Measurements from ENCODE around the gene ARPP21. TPM values are rescaled to one million over a fixed set of nuclear protein-coding genes. Genes with fewer than 3 reads are reported as not detected.

ARPP21 gene
- total and polyA plus RNA-seq, 2 experiments from 2014 or later: not detected

DNA sequence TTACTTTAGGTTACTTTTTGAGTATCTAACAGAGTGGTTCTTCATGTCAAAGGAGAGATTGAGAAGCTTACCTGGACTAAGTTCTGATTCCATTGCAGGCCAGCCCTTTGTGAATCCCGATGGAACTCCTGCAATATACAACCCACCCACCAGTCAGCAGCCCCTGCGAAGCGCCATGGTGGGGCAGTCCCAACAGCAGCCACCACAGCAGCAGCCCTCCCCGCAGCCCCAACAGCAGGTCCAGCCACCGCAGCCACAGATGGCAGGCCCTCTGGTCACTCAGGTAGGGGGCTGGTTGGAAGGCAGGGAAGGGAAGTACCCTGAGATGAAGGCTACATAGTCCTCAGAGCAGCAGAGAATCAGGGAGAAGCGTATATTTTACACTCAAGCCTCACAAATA, 97.8 kb downstream of the ARPP21 start:
- Histone ChIP-seq H3K4me3 (no peak overlapping the region), H3F3A (ENCODE audit: insufficient read depth) (no peaks in the 10 kb centered on the region), H3K36me3 (ENCODE audit: low read depth) (no peaks in the 10 kb centered on the region), H3K9me2 (ENCODE audit: insufficient read depth) (no peaks in the 10 kb centered on the region), H3K27ac (no peak overlapping the region), H3K9ac (no peak overlapping the region), H3K27me3 (replicated peaks; ENCODE audit: insufficient read depth) (no peaks in the 10 kb centered on the region), H4K20me1 (ENCODE audit: insufficient read depth) (no peaks in the 10 kb centered on the region), H3K4me1 (ENCODE audit: insufficient read depth) (no peaks in the 10 kb centered on the region), H2AFZ (no peak overlapping the region), H3K79me2 (ENCODE audit: insufficient read depth) (no peaks in the 10 kb centered on the region), H3K9me3 (ENCODE audit: low read depth) (no peaks in the 10 kb centered on the region), H3K4me2 (ENCODE audit: unreplicated experiment) (no peak overlapping the region)
- in situ Hi-C loops (cut with MboI): no loop called here
- WGBS, 2 experiments (ENCODE audit: low coverage in 1 of 2, low lambda C conversion rate in 2 of 2, missing lambda C conversion rate in 2 of 2): 48 to 49% methylated on average over 6 of the region's 6 CpGs
- TF ChIP-seq EZH2phosphoT487 (IDR thresholded peaks at IDR 0.05; ENCODE audit: insufficient read depth, low read depth) (no peak), EZH2 (IDR thresholded peaks at IDR 0.05; ENCODE audit: insufficient read depth, poor library complexity, severe bottlenecking) (no peak)
- no peak for DNase-seq

DNA sequence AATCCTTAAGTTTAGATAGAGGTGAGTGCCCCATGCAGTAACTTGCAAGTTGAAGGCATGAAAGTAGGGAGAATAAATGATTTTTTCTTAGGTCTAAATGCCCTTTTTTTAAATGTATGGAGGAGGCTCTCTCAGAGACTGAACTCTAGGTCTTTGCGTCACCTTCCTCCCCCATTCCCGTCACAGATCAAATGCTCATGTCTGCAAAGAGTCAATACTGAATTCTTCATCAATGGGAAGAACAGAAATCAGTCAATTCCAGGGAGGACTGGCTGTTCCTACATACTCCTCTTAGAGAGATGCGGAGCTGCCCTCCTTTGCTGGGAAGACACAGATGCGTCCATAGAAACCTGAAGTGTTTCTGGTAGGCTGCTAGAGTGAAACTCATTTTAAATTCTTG, 98.2 kb downstream of the ARPP21 start:
- no peak overlapping the region for H3K4me3 ChIP-seq
- H3F3A ChIP-seq (ENCODE audit: insufficient read depth): no peaks in the 10 kb centered on the region
- no peaks in the 10 kb centered on the region for H3K36me3 ChIP-seq (ENCODE audit: low read depth)
- no peaks in the 10 kb centered on the region for H3K4me1 ChIP-seq (ENCODE audit: insufficient read depth)
- H3K27ac ChIP-seq: no peak overlapping the region
- no peaks in the 10 kb centered on the region for H3K9me3 ChIP-seq (ENCODE audit: low read depth)
- H3K27me3 ChIP-seq (replicated peaks; ENCODE audit: insufficient read depth): no peaks in the 10 kb centered on the region
- no peaks in the 10 kb centered on the region for H3K9me2 ChIP-seq (ENCODE audit: insufficient read depth)
- no peaks in the 10 kb centered on the region for H4K20me1 ChIP-seq (ENCODE audit: insufficient read depth)
- TF ChIP-seq EZH2phosphoT487 (IDR thresholded peaks at IDR 0.05; ENCODE audit: insufficient read depth, low read depth): no peak
- no peak for TF ChIP-seq EZH2 (IDR thresholded peaks at IDR 0.05; ENCODE audit: insufficient read depth, poor library complexity, severe bottlenecking)
- no peak for DNase-seq
- H3K79me2 ChIP-seq (ENCODE audit: insufficient read depth): no peaks in the 10 kb centered on the region
- no peak overlapping the region for H3K4me2 ChIP-seq (ENCODE audit: unreplicated experiment)
- H3K9ac ChIP-seq: no peak overlapping the region
- 46 to 53% methylated on average over 4 of the region's 4 CpGs for WGBS, 2 experiments (ENCODE audit: low coverage in 1 of 2, low lambda C conversion rate in 2 of 2, missing lambda C conversion rate in 2 of 2)
- H2AFZ ChIP-seq: no peak overlapping the region
- in situ Hi-C loops (cut with MboI): no loop called here

DNA sequence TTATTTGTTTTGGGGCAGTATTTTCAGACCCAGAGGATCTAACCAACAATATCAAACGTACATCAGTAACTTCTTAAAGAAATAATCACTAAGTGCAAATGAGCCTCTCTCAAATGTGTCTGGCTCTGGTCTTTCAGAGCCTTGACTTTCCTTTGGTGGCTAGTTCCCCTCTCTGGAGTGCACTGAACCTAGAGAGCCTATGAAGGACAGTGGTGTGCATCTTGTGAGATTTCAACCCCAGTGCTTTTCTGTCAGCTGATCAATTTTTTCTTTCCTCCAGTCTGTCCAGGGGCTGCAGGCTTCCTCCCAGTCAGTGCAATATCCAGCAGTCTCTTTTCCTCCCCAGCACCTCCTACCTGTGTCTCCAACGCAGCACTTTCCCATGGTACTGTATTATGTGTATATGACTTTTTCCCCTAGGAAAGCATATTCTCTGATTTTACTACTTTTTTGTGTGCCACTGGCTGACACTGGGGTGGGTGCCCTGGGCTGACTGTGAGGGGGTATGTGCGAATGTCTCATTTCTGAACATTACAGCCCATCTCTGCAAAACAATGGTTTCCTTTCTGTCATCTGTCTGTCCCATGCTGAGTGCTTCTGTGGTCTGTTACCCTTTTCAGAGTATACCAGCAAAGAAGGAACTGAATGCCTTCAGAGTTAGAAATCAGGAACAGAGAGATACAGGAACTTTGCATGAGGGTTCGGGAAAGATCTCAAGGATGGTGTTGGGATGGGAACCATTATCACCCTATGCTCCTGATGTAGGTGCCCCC, 98.8 kb downstream of the ARPP21 start:
- Histone ChIP-seq H2AFZ (no peak overlapping the region), H3K27me3 (replicated peaks; ENCODE audit: insufficient read depth) (no peaks in the 10 kb centered on the region), H3K9me3 (ENCODE audit: low read depth) (no peaks in the 10 kb centered on the region), H4K20me1 (ENCODE audit: insufficient read depth) (no peaks in the 10 kb centered on the region), H3K27ac (no peak overlapping the region), H3K36me3 (ENCODE audit: low read depth) (no peaks in the 10 kb centered on the region), H3K4me2 (ENCODE audit: unreplicated experiment) (no peak overlapping the region), H3K4me3 (no peak overlapping the region), H3K9me2 (ENCODE audit: insufficient read depth) (no peaks in the 10 kb centered on the region), H3F3A (ENCODE audit: insufficient read depth) (no peaks in the 10 kb centered on the region), H3K4me1 (ENCODE audit: insufficient read depth) (no peaks in the 10 kb centered on the region), H3K79me2 (ENCODE audit: insufficient read depth) (no peaks in the 10 kb centered on the region), H3K9ac (no peak overlapping the region)
- TF ChIP-seq EZH2phosphoT487 (IDR thresholded peaks at IDR 0.05; ENCODE audit: insufficient read depth, low read depth): no peak
- TF ChIP-seq EZH2 (IDR thresholded peaks at IDR 0.05; ENCODE audit: insufficient read depth, poor library complexity, severe bottlenecking): no peak
- in situ Hi-C loops (cut with MboI): no loop called here
- no peak for DNase-seq
- 9 to 13% methylated on average over 4 of the region's 4 CpGs for WGBS, 2 experiments (ENCODE audit: low coverage in 1 of 2, low lambda C conversion rate in 2 of 2, missing lambda C conversion rate in 2 of 2)

DNA sequence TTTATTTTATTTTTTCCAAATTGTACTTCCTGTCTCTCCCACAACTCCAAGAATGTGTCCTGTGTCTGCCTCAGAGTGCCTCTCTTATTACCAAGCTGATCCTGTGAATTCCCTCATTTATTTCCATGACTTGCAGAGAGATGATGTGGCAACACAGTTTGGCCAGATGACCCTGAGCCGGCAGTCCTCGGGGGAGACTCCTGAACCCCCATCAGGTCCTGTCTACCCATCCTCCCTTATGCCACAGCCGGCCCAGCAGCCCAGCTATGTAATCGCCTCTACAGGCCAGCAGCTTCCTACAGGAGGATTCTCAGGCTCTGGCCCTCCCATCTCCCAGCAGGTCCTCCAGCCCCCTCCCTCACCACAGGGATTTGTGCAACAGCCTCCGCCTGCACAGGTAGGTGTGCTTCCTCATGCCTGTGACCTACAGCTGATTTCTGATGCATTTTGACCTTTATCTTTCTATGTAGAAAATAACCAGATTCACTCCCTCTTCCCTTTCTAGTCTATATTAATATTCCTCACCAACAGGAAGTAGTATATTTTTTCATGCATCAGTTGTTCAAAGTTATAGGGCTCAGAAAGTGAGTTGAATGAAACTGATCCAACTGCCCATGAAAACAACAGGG, 100.0 kb downstream of the ARPP21 start:
- no peaks in the 10 kb centered on the region for H3K79me2 ChIP-seq (ENCODE audit: insufficient read depth)
- H3K9me3 ChIP-seq (ENCODE audit: low read depth): no peaks in the 10 kb centered on the region
- no peaks in the 10 kb centered on the region for H4K20me1 ChIP-seq (ENCODE audit: insufficient read depth)
- DNase-seq: no peak
- no peak overlapping the region for H3K27ac ChIP-seq
- no peak overlapping the region for H2AFZ ChIP-seq
- H3K9me2 ChIP-seq (ENCODE audit: insufficient read depth): no peaks in the 10 kb centered on the region
- no peak overlapping the region for H3K4me3 ChIP-seq
- H3K4me2 ChIP-seq (ENCODE audit: unreplicated experiment): no peak overlapping the region
- no peaks in the 10 kb centered on the region for H3K36me3 ChIP-seq (ENCODE audit: low read depth)
- in situ Hi-C loops (cut with MboI): no loop called here
- WGBS, 2 experiments (ENCODE audit: low coverage in 1 of 2, low lambda C conversion rate in 2 of 2, missing lambda C conversion rate in 2 of 2): 14 to 23% methylated on average over 5 of the region's 5 CpGs
- TF ChIP-seq EZH2phosphoT487 (IDR thresholded peaks at IDR 0.05; ENCODE audit: insufficient read depth, low read depth): no peak
- TF ChIP-seq EZH2 (IDR thresholded peaks at IDR 0.05; ENCODE audit: insufficient read depth, poor library complexity, severe bottlenecking): no peak
- H3K27me3 ChIP-seq (replicated peaks; ENCODE audit: insufficient read depth): no peaks in the 10 kb centered on the region
- no peaks in the 10 kb centered on the region for H3F3A ChIP-seq (ENCODE audit: insufficient read depth)
- no peaks in the 10 kb centered on the region for H3K4me1 ChIP-seq (ENCODE audit: insufficient read depth)
- H3K9ac ChIP-seq: no peak overlapping the region
